Stimulated activated CD8-positive, alpha-beta memory T cell treated with anti-CD3 and anti-CD28 coated beads, Interleukin-15, amount 100 ng/mL, for 24 hours (primary cell): ENCODE results near the gene CDC42BPG.
A peak's percentile ranks its signal among the peaks of the same experiment; 100 is the strongest.
"Not testable (repeated sequence)": the region's sequence is repeated elsewhere in the genome, so short reads cannot be mapped to it uniquely, and the experiment has no call there.

Experiments
- DNase-seq: peaks from one replicate; pipeline ENCODE4 v3.0.0-alpha.2; 2020; ENCODE audit warnings: low read depth

CDC42BPG gene

DNA sequence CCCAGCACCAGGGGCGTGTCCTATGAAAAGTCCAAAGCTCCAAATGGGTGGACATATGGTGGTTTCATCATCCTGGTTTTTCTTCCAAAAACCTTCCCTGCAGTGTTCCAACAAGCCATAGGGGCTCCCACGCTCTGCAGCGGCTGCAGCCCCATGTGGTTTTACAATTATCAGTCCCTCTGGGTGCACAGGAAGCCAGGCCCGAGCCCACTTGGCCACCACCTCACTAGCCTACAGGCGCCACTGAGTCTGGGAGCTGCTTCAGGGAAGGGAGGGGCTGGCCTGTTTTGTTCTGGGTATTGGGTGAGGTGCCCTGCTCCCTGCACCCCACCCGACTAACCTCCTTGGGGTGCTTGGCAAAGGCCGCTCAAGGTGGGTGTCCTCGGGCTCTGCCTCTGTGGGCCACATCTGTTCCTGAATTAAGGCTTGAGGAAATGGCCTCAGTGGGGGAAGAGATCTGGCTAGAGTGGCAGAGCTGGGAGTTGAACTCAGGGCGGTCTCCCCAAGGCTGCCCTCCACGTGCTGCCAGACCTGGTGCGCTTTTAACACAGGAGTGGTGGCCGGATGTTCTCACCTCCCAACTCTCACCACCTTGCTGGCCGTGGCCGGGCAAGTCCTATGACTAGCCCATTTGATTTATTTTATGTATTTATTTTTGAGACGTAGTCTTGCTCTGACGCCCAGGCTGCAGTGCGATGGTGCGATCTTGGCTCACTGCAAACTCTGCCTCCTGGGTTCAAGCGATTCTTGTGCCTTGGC is 5.3 kb upstream of the CDC42BPG start:
- DNase-seq: no peak

DNA sequence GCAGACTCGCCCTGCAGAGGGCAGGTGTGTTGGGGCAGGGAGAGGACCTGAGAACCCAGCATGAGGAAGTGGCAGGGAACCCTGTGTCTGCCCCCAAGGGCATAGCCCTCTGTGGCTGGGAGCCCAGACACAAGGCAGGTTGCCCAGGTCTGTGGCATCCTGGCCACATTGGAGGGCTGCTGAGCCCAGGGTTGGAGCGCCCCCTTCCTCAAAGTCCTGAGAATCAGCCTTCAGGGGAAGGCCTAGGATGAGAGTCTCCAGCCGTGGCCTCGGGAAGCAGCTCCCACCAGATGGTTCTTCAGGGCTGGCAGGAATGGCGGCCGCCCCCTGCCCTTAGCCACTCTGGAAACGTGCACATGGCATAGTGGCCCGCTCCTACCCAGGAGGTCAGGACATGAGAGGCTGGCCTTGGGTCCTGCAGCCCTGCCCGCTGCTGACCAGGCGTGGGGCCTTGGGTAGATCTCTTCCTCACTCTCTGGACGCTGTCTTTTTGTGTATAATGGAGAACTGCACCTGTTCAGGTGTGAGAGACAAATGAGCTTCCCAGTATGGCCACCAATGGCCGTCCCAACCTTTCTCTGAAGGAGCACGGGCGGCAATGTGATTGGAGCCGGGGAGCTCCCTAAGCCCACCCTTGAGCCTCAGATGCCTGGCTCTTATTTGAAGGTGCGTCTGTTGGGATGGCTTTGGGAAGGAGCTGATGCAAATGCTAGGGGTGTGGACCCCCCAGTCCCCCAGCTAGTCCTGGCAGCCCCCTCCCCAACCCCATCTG is 4.6 kb upstream of the CDC42BPG start:
- DNase-seq: no peak

DNA sequence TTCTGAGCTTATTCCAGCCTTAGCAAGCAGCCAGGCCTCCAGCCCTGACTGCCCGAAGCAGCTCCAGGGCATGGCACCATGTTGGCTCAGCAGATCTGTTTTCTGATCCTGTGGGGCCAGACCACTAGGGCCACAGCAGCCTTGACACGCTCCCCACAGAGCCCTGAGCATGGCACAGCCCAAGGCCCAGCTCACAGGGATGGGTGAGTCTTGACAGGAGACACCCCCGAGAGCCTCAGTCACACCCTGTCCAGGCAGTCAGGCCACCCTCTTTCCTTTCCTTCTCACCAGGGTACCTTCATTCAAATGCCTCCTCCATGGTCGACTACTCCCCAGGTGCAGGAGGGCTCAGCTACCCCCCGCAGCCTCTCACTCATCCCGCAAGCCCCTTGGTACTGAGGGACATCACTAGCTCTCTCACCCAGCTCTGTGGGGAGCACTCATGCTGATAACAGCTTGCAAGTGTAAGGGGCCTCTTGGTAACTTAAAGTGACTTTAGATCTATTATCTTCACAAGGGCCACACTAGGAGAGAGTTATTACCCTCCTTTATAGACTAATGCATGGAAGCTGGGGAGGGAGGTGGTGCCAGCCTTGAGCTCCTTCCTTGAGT is 3.9 kb upstream of the CDC42BPG start:
- no peak for DNase-seq

DNA sequence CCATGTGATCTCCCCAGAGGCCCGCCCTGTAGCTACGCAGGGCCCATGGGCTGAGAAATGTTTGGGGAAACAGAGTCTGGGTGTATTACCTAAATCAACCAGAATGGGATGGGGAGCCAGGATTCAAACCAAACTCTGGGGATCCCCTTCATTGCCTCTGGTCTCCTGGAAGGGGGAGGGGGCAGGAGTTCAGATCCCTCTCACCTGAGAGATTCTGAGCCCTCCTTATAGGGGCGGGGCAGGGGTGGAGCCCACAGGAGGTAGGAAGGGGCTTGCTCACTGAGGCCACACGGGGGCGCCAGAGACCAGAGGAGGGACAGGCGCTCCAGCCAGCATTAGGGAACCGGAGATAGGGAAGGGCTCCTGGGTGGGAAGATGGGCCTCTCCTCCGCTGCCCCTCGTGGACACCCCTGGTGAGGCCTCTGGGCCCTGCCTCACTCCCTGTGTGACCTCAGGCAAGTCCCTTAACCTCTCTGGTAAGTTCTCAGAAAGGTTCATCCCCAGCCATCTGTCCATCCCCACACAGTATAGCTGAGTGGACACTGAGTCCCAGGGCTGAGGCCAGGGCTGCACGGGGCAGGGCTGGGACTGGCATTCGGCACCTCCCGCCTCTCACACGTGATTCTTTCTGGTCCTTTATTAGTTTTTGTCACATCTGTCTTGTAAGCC is 2.7 kb upstream of the CDC42BPG start:
- DNase-seq: peak; percentile 90

DNA sequence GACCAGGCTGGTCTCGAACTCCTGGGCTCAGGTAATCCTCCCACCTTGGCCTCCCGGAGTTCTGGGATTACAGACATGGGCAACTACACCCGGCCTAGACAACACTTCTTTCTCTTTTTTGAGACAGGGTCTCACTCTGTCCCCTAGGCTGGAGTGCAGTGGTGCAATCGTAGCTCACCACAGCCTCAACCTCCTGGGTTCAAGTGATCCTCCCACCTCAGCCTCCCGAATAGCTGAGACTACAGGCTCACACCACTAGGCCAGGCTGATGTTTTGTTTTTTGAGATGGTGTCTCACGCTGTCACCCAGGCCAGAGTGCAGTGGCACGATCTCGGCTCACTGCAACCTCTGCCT is 1.3 kb upstream of the CDC42BPG start:
- DNase-seq: not testable (repeated sequence)

DNA sequence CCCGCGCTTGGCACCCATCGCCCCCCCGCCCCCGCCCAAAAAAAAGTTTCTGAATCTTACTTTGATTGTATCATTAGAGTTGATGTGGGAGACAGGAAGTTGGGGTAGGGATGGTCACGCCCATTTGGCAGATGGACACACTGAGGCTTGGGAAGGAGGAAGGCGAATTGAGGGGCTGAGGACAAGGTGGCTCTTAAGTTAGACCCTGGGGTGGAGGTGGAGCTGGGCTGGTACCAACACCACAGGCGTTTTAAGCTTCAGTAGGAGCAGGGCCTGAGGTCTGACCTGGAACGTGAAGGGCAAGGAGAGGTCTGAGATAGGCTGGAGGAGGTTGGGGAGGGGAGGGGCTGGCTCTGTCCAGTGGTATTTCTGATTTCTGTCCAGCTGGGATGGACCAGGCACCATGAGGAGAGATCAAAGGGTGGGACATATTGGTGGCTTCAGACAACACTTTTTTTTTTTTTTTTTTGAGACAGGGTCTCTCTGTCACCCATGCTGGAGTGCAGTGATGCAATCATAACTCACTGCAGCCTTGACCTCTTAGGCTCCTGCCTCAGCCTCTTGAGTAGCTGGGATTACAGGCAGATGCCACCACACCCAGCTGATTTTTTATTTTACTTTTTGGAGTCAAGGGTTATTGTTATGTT is 799 bp upstream of the CDC42BPG start:
- no peak for DNase-seq

DNA sequence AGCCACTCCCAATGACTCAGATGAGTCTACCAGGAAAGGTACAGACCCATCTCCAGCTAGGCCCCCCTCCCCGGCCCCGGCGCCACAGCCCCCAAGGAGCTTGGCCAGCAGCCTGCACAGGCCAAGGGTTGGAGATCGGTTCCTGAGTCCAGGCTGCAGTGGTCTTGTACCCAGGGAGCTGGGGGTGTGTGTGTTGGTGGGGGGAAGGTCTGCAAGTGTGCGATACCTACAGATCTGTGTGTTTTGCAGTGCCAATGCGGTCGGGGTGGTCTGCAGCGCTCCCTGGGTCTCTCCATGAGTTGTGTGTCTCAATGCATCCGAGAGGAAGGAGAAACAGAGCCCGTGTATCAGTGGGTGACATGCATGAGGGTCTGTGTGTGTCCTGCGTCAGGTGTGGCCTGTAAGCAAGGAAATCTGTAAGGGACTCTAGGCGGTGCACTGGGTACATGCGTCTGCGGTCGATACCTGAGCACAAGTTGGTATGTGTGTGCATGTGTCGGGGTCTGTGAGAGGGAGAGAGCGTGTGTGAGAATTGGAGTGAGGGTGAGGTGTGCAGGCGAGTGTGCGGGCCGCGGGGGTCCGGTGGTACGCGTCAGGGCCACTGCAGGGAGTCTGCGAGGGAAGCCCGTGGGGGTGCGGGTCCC is 645 bp downstream of the CDC42BPG start:
- no peak for DNase-seq

DNA sequence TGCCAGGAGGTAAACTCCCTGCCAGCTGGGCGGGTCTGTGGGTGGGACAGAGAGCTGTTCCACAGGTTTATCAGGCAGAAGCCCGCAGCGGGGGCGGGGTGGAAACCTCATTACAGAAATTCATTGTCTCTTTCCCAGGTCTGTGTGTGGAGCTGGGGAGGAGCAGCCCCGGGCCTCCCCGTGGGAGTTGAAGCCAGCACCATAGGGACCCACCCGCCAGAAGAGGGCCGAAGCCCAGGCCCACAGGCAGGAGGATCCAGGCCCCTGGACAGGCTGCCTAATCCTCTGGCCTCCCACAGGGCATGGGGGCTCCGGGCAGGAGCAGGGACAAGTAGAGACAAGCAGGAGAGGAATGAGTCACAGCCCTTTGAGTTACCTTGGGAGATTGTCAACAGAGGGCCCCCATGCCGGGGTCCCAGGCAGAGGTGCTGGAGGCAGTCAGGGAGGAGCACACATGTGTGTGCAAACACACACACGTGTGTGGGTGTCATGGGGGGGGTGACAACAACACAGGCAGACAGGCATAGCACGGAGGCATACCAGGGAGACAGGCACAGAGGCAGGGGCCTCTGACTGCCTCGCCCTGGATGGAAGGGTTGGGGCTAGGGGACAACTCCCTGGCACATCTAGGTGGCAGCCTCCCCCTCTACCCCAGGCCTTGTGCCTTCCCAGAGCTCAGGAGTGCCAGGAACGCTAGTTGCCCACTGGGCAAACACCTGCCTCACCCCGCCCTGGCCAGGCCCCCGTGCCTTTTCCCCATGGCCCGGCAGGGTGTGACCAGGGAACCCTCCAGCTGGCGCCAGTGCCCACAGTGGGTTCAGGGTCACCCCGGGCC is 1.4 kb downstream of the CDC42BPG start:
- no peak for DNase-seq

DNA sequence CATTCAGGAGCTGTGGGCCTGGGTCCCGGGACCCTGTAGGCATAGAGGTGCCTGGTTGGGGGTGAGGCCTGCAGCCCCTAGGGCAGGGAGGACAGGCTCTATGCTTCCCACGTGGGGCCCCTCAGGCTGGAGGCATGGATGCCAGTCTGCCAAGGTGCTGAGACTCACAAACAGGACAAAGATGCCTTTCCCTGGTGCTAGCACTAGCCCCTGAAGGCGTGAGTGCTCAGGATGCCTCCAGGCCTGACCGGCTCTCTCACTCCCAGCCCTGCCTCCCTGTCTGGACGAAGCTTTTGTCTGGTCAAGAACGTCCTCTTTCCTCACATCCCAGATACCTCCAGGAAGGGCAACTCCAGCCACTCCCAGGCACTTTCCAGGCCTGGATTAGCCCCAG is 2.1 kb downstream of the CDC42BPG start:
- DNase-seq: no peak

DNA sequence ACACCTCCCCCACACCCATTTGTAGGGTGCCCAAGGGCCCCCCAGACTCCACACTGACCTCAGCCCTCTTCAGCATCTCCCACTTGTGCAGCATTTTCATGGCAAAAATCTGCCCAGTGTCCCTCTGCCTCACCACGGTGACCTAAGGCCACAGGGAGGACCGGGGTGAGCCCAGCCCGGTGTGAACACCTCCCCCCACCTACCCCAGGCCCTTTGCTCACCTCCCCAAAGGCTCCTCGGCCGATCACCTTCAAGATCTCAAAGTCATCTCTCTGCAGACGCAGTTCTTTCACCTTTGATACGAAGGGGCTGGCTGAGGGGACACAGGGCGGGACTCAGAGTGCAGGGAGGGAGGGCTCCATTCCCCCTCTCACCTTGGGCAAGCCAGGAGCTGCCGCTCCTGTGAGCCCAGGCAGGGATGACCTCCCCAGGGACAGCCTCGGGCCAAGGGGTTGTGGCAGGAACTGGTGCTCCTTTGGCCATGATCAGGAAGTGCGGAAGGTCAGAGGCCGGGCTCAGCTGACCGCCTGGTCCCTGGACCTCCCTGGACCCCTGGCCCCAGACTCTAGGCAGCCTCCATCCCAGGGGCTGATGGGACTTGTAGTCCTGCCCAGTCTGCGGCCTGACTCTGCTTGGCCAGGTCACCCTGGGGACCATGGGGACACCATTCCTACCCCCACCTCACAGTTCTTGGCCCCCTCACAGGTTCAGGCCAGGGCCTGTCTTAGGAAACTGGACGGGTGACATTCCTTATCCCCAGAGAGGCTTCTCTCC is 2.7 kb downstream of the CDC42BPG start:
- no peak for DNase-seq

DNA sequence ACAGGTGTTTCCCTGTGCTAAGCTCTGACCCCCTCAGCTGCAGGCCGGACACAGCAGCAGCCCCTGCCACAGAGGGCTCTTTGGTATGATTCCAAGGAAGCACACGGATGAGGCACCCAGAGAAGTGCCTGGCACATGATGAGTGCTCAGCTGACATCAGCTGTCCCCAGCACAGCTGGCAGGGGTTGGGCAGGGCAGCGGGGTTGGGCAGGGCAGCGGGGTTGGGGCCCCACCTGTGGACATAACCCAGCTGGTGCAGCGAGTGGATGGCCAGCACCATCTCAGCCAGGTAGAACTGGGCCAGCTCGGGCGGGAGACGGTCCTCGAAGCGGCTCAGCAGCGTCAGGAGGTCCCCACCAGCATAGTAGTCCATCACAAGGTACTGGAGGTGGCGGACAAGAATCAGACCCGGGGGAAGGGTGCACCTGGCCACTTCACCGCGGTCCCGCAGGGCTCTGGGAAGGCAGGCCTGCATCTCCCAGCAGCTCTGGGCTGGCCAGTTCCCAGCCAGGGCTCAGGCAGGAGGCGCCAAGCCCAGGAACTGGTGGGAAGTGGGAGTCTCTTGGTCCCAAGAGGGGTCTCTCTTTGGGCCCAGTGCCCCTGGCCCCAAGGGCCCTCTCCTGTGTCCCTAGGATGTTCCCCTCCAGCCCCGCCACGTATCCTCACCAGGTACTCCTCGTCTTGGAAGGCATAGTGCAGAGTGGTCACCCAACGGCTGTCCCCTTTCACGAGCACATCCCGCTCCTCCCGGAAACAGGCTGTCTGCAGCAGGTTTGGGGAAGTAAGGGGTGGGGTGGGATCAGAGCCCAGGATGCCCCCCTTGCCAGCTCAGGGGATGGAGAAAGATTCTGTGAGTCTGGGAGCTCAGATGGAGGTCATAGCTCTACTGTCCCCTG is 4.3 kb downstream of the CDC42BPG start:
- DNase-seq: no peak

DNA sequence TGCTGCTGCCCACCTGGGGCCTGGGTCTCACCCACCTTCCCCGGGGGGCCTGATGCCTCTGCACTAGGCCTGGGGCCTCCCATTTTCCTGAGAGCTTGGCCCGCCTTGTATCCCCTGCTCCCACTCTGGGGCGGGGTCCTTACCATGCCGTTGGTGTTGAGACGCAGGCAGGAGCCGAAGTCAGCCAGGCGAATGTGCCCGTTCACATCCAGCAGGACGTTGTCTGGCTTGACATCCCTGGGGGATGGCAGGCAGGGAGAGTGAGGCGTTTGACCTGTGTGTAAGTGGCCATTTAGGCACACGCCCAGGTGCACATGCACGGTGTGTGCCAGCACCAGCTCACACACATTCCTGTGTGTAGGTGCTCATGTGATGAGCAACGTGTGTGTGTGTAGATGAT is 5.1 kb downstream of the CDC42BPG start:
- no peak for DNase-seq

DNA sequence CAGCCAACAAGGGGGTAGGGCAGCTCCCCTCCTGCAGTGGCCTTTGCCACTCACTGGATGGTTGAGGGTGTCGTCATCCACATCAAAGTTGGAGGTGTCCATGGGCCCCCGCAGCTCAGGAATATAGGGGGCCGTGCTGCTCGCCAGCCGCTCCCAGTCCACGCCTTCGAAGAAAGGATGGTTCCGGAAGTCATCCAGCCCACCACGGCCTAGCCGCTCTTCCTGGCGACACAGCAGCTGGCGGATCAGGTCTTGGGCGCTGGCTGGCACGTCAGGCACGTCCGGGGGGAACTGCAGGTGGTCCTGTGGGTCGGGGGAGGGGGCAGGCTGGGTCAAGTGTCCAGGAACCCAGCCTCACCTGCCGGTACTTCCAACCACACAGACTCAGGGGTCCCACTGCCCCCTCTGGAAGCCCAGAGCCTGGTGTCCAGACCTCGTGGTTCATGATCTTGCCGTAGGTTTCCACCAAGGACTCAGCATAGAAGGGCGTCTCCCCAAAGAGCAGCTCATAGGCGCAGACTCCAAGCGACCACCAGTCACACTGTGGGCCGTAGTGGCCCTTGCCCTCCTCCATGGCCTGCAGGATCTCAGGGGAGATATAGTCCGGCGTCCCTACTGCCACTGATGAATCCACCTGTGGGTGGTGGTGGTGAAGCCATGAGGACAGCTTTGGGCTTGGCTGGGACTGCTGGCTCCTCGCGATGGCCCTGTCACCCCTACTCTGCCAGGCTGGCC is 5.7 kb downstream of the CDC42BPG start:
- DNase-seq: no peak

DNA sequence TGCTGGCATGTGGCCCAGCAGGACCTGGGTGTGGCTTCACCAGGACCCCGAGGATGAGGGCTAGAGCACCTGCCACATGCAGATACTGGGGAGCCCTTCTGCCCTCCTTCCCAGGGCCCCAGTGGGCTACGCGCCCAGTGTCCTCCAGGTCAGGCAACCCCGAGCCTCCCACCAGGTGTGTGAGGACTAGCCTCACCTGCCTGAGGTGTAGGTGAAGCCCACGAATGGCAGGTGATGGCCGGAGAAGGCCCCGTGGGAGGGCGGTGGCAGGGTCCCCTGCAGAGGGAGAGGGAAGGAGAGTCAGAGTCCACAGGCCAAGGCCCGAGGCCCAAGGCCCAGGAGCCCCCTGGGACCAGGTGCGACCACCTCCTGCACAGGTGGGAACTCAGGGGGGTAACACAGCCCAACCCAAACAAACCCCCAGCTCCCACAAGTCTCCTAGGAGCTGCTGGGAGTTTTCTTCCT is 6.5 kb downstream of the CDC42BPG start:
- DNase-seq: no peak

DNA sequence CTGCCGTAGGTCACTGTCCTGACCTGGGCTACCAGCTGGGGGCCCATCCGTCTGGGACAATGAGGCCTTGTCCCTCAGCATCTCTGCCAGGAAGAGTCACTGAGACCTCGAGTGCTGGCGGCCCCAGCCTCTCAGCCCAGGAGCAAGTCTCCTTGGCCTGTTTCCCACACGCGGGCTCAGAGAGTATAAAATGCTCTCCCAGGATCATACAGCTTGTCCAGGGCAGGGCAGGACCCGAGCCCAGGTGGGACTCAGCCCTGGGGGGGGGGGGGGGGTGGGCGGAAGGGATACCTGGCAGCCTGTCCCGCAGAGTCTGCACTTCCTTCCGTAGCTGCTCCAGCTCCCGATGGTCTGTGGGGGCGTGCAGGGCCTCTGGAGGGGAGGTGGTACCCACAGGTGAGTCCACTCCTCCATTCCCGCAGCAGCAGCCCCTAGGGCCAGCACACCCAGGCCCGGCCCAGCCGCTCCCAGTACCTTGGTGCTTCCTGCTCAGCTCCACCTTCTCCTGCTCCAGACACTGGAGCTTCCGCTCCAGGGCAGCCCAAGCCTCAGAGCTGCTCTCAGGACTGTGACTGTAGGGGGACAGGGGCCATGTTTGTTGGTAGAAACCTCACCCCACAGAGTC is 7.9 kb downstream of the CDC42BPG start:
- DNase-seq: no peak

DNA sequence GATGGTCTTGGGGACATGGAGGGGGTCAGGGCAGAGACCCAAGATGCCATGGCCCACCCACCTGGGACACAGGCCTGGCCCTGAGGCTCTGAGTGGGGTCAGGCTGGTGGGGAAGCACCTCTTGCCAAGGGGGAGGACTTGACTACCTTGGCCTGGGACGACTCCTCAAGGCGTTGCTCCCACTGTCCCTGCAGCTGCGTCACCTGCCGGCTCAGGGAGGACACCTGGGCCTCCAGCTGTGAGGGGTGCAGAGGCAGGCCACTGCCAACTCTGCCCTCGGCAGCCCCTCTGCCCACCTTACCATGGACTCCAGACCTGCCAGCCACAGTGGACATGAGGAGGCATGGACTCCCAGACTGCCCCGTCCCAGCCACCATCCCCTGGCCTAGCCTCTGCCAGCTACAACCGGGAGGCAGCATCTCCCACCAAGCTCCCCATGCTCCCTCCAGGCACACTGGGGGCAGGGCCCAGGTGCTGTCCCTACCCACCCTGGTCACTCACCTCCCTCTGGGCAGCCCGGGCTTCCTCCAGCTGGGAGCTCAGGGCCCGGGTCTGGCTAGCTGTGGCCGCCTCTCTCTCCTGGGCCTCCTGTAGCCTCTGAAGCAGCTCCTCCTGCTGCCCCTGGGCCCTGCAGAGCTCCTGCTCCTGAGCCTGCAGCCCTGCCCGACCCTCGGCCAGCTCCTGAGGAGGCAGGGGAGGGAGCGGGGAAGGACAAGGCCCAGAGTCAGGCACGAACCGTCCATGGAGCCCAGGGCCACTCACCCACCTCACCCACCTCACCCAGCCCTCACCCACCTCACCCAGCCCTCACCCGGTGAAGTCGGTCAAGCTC is 8.6 kb downstream of the CDC42BPG start:
- DNase-seq: no peak
